Testis (tissue), 2 donors: Measurements from ENCODE around the gene GATA2.

Source experiments
- CTCF ChIP-seq, 3 experiments: fragments of 450-650 bp in 2 of 3; fragments of 200-600 bp in 1 of 3; sonication (generic) in 1 of 3; IDR thresholded peaks; one replicate each; pipeline ENCODE4 v1.5.1; 2016 to 2019; ENCODE audit warnings: antibody characterized with exemption in 3 of 3, mild to moderate bottlenecking in 2 of 3, moderate library complexity in 1 of 3
- POLR2A ChIP-seq: fragments of 450-650 bp; IDR thresholded peaks from one replicate; pipeline ENCODE4 v1.6.1; 2017; ENCODE audit warnings: antibody characterized with exemption, mild to moderate bottlenecking, moderate library complexity

- TF ChIP-seq CTCF (IDR thresholded peaks at IDR 0.05): no peak
- no peak for TF ChIP-seq POLR2A
These were observed 20.4 kb downstream of the GATA2 start for GRCh38 chr3:128472449-128473179.
